ENCODE results near the gene DUS2.

DNA sequence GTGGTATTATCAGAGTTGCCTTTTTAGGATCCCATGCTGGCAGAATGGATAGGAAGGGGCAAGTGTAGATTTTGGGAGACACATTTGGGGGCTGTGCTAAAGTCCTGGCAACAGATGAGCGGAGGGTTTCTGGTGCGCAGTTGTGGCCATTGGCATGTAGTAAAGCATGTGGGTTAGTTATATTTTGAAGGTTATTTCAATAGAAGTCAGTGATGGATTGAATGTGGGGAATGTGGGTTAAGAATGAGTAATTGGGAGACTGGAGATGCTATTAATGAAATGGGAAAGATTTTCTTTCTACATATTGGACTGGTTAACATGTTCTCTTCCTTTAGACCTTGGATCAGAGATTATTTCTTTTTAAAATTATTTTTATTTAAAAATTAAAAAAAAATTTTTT lies 10.0 kb downstream of the DUS2 start:
- TF ChIP-seq, protein P1, sequence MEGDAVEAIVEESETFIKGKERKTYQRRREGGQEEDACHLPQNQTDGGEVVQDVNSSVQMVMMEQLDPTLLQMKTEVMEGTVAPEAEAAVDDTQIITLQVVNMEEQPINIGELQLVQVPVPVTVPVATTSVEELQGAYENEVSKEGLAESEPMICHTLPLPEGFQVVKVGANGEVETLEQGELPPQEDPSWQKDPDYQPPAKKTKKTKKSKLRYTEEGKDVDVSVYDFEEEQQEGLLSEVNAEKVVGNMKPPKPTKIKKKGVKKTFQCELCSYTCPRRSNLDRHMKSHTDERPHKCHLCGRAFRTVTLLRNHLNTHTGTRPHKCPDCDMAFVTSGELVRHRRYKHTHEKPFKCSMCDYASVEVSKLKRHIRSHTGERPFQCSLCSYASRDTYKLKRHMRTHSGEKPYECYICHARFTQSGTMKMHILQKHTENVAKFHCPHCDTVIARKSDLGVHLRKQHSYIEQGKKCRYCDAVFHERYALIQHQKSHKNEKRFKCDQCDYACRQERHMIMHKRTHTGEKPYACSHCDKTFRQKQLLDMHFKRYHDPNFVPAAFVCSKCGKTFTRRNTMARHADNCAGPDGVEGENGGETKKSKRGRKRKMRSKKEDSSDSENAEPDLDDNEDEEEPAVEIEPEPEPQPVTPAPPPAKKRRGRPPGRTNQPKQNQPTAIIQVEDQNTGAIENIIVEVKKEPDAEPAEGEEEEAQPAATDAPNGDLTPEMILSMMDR (IDR thresholded peaks at IDR 0.05): no peak
- no peak for TF ChIP-seq POLR2A (IDR thresholded peaks at IDR 0.05)

All from ovary (tissue), 3 donors.